ENCODE measurements around the gene ZNF81. TPM values are rescaled to one million over a fixed set of nuclear protein-coding genes. Genes with fewer than 3 reads are reported as not detected.

Gene ZNF81
- total and polyA plus RNA-seq, 2 donors (not counting 1 experiment from before 2014, with no cell fraction given) = 3.5 to 5.4 TPM

DNA sequence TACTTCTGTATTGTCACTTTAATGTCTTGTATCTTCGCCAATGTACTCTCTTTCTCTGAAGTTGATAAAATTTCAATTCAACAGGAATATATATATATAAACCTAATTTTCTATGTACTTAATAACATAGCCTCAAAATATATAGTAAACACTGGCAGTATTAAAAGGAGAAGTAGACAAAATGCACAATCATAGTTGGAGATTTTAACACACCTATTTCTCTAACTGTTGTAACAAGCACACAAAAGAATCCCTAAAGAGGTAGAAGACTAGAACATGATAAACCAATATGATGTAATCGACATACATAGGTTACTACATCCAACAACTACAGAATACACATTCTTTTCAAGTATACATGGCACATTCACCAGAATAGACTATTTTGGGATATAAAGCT lies 65.5 kb downstream of the ZNF81 start:
- no peaks in the 10 kb centered on the region for H3K36me3 ChIP-seq (ENCODE audit: control insufficient read depth, insufficient read depth, low read length)
- H3K27me3 ChIP-seq (ENCODE audit: control insufficient read depth, insufficient read depth, low read length) = no peaks in the 10 kb centered on the region
- no peaks in the 10 kb centered on the region for H3K79me2 ChIP-seq (ENCODE audit: control insufficient read depth, insufficient read depth, low read length)
- no peak overlapping the region for H3K9ac ChIP-seq (ENCODE audit: insufficient read depth, low read length)
- no peak overlapping the region for H2AFZ ChIP-seq (ENCODE audit: low read length)
- no peaks in the 10 kb centered on the region for H3K4me1 ChIP-seq (ENCODE audit: control insufficient read depth, extremely low read depth, insufficient read depth, low read length)
- H3K4me2 ChIP-seq (ENCODE audit: extremely low read depth, insufficient read depth, low read length) = no peak overlapping the region
- TF ChIP-seq EZH2 (IDR thresholded peaks at IDR 0.05; ENCODE audit: low read length, missing control alignments) = no peak
- TF ChIP-seq, protein P1, sequence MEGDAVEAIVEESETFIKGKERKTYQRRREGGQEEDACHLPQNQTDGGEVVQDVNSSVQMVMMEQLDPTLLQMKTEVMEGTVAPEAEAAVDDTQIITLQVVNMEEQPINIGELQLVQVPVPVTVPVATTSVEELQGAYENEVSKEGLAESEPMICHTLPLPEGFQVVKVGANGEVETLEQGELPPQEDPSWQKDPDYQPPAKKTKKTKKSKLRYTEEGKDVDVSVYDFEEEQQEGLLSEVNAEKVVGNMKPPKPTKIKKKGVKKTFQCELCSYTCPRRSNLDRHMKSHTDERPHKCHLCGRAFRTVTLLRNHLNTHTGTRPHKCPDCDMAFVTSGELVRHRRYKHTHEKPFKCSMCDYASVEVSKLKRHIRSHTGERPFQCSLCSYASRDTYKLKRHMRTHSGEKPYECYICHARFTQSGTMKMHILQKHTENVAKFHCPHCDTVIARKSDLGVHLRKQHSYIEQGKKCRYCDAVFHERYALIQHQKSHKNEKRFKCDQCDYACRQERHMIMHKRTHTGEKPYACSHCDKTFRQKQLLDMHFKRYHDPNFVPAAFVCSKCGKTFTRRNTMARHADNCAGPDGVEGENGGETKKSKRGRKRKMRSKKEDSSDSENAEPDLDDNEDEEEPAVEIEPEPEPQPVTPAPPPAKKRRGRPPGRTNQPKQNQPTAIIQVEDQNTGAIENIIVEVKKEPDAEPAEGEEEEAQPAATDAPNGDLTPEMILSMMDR (conservative IDR thresholded peaks at IDR 0.05 in 1 of 2, IDR thresholded peaks at IDR 0.05 in 1 of 2; ENCODE audit: low read depth in 1 of 2, low read length in 2 of 2) = no peak
- DNase-seq (ENCODE audit: low read depth in 2 of 2) = no peak
- H3K4me3 ChIP-seq (replicated peaks in 1 of 4; ENCODE audit: control extremely low read depth in 1 of 4, insufficient read depth in 1 of 4, low read depth in 3 of 4, low read length in 4 of 4) = no peak overlapping the region
- no peak overlapping the region for H3K27ac ChIP-seq (ENCODE audit: insufficient read depth, low read length)
- H4K20me1 ChIP-seq (ENCODE audit: control insufficient read depth, extremely low read depth, insufficient read depth, low read length) = no peaks in the 10 kb centered on the region
- H3K9me3 ChIP-seq (ENCODE audit: control insufficient read depth, insufficient read depth, low read depth, low read length) = no peaks in the 10 kb centered on the region

DNA sequence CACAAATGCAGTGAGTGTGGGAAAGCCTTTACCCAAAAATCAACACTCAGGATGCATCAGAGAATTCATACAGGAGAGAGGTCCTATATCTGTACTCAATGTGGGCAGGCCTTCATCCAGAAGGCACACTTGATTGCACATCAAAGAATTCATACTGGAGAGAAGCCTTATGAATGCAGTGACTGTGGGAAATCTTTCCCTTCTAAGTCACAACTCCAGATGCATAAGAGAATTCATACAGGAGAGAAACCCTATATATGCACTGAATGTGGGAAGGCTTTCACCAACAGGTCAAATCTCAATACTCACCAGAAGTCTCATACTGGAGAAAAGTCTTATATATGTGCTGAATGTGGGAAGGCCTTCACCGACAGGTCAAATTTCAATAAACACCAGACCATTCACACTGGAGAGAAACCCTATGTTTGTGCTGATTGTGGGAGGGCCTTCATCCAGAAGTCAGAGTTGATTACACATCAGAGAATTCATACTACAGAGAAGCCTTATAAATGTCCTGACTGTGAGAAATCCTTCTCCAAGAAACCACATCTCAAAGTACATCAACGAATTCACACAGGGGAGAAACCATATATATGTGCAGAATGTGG lies 79.3 kb downstream of the ZNF81 start:
- no peaks in the 10 kb centered on the region for H3K36me3 ChIP-seq (ENCODE audit: control insufficient read depth, insufficient read depth, low read length)
- no peaks in the 10 kb centered on the region for H4K20me1 ChIP-seq (ENCODE audit: control insufficient read depth, extremely low read depth, insufficient read depth, low read length)
- no peak overlapping the region for H2AFZ ChIP-seq (ENCODE audit: low read length)
- no peaks in the 10 kb centered on the region for H3K27me3 ChIP-seq (ENCODE audit: control insufficient read depth, insufficient read depth, low read length)
- H3K79me2 ChIP-seq (ENCODE audit: control insufficient read depth, insufficient read depth, low read length) = no peaks in the 10 kb centered on the region
- H3K4me1 ChIP-seq (ENCODE audit: control insufficient read depth, extremely low read depth, insufficient read depth, low read length) = no peaks in the 10 kb centered on the region
- TF ChIP-seq, protein P1 (conservative IDR thresholded peaks at IDR 0.05 in 1 of 2, IDR thresholded peaks at IDR 0.05 in 1 of 2; ENCODE audit: low read depth in 1 of 2, low read length in 2 of 2) = no peak
- no peak for TF ChIP-seq EZH2 (IDR thresholded peaks at IDR 0.05; ENCODE audit: low read length, missing control alignments)
- H3K4me3 ChIP-seq (replicated peaks in 1 of 4; ENCODE audit: control extremely low read depth in 1 of 4, insufficient read depth in 1 of 4, low read depth in 3 of 4, low read length in 4 of 4) = no peak overlapping the region
- H3K4me2 ChIP-seq (ENCODE audit: extremely low read depth, insufficient read depth, low read length) = no peak overlapping the region
- H3K9ac ChIP-seq (ENCODE audit: insufficient read depth, low read length) = no peak overlapping the region
- DNase-seq (ENCODE audit: low read depth in 2 of 2) = no peak
- no peak overlapping the region for H3K27ac ChIP-seq (ENCODE audit: insufficient read depth, low read length)
- H3K9me3 ChIP-seq (ENCODE audit: control insufficient read depth, insufficient read depth, low read depth, low read length) = no peaks in the 10 kb centered on the region

DNA sequence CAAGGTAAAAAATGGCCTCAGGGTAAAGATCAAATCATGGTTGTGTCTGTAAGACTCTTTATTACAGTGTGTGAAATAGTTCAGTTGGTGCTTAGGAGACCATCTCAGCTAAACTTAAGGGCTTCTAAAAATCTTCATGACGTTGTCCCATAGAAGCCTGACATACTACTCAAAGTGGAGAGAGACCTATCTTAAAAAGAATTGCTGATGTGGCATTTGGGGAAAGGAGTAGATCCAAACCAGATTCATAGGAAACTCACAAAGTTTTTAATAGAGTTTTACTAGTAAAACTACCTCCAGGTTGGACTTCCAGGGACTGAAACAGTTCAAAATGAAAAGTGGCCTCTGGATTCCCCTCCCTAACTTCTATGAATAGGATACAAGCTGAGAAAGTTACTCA lies 81.6 kb downstream of the ZNF81 start:
- Histone ChIP-seq H4K20me1 (ENCODE audit: control insufficient read depth, extremely low read depth, insufficient read depth, low read length) (no peaks in the 10 kb centered on the region), H3K4me1 (ENCODE audit: control insufficient read depth, extremely low read depth, insufficient read depth, low read length) (no peaks in the 10 kb centered on the region), H3K27me3 (ENCODE audit: control insufficient read depth, insufficient read depth, low read length) (no peaks in the 10 kb centered on the region), H3K4me3 (replicated peaks in 1 of 4; ENCODE audit: control extremely low read depth in 1 of 4, insufficient read depth in 1 of 4, low read depth in 3 of 4, low read length in 4 of 4) (no peak overlapping the region), H3K4me2 (ENCODE audit: extremely low read depth, insufficient read depth, low read length) (no peak overlapping the region), H3K79me2 (ENCODE audit: control insufficient read depth, insufficient read depth, low read length) (no peaks in the 10 kb centered on the region), H3K36me3 (ENCODE audit: control insufficient read depth, insufficient read depth, low read length) (no peaks in the 10 kb centered on the region), H3K9ac (ENCODE audit: insufficient read depth, low read length) (no peak overlapping the region), H3K27ac (ENCODE audit: insufficient read depth, low read length) (no peak overlapping the region), H3K9me3 (ENCODE audit: control insufficient read depth, insufficient read depth, low read depth, low read length) (no peaks in the 10 kb centered on the region), H2AFZ (ENCODE audit: low read length) (no peak overlapping the region)
- TF ChIP-seq, protein P1 (conservative IDR thresholded peaks at IDR 0.05 in 1 of 2, IDR thresholded peaks at IDR 0.05 in 1 of 2; ENCODE audit: low read depth in 1 of 2, low read length in 2 of 2) = no peak
- no peak for TF ChIP-seq EZH2 (IDR thresholded peaks at IDR 0.05; ENCODE audit: low read length, missing control alignments)
- no peak for DNase-seq (ENCODE audit: low read depth in 2 of 2)

Measured in fibroblast of lung (primary cell).